HepG2 (cell line): ENCODE results near the gene ATP2A2.

ENCODE experiments used
- ARNT2 ChIP-seq: sonication (generic); formaldehyde crosslinking; IDR thresholded peaks from 2 replicates; pipeline ENCODE4 v1.8.0; 2022; ENCODE audit warnings: mild to moderate bottlenecking, low read depth, missing genetic modification reagents, moderate library complexity
- ATF7 ChIP-seq, 2 experiments: fragments of 450-650 bp in 1 of 2; sonication (generic) in 1 of 2; formaldehyde crosslinking in 1 of 2; IDR thresholded peaks; 2 replicates each; pipeline versions ENCODE4 v1.4.0 to v1.6.1; 2016 to 2020; ENCODE audit warnings: antibody characterized with exemption in 1 of 2, mild to moderate bottlenecking in 1 of 2, missing genetic modification reagents in 1 of 2
- EP300 ChIP-seq, 3 experiments: sonication (generic) in 1 of 3; formaldehyde crosslinking in 1 of 3; IDR thresholded peaks; 2 replicates each; pipeline versions ENCODE4 v1.5.1 to v1.6.1; 2011 to 2020; ENCODE audit warnings: low read depth in 2 of 3, low read length in 2 of 3, borderline replicate concordance in 1 of 3, improper control_type of control experiment in 1 of 3, mild to moderate bottlenecking in 1 of 3, missing genetic modification reagents in 1 of 3, moderate library complexity in 1 of 3
- HOXA5 ChIP-seq: sonication (generic); formaldehyde crosslinking; IDR thresholded peaks from 2 replicates; pipeline ENCODE4 v1.4.0; 2020; ENCODE audit warnings: missing genetic modification reagents
- NCOA2 ChIP-seq: sonication (generic); formaldehyde crosslinking; IDR thresholded peaks from 2 replicates; pipeline ENCODE4 v1.8.0; 2022; ENCODE audit warnings: inconsistent platforms
- SIN3A ChIP-seq: IDR thresholded peaks from 2 replicates; pipeline ENCODE4 v1.6.1; 2011; ENCODE audit warnings: low read depth, mild to moderate bottlenecking, control low read depth, low read length, borderline replicate concordance
- SP2 ChIP-seq: sonication (generic); formaldehyde crosslinking; IDR thresholded peaks from 2 replicates; pipeline ENCODE4 v1.5.1; 2020; ENCODE audit warnings: mild to moderate bottlenecking, missing genetic modification reagents
- ZNF644 ChIP-seq: IDR thresholded peaks from 2 replicates; pipeline ENCODE4 v1.6.1; 2016; ENCODE audit warnings: low read depth
- ZNF749 ChIP-seq: sonication (generic); formaldehyde crosslinking; IDR thresholded peaks from 2 replicates; pipeline ENCODE4 v1.8.0; 2022; ENCODE audit warnings: mild to moderate bottlenecking, missing genetic modification reagents, moderate library complexity, borderline replicate concordance
- TF ChIP-seq, protein P1 (sequence below): sonication (generic); formaldehyde crosslinking; IDR thresholded peaks from 2 replicates; pipeline ENCODE4 v1.5.0; 2020; ENCODE audit warnings: mild to moderate bottlenecking, missing genetic modification reagents, moderate library complexity

- TF ChIP-seq SIN3A (no peak), SP2 (CRISPR knock-in tag) (no peak), NCOA2 (CRISPR knock-in tag) (no peak), ZNF644 (CRISPR knock-in tag) (no peak), ARNT2 (no peak), EP300 (IDR thresholded peaks at IDR 0.05; ENCODE audit: low read depth in 2 of 2, low read length in 2 of 2) (no peak), EP300 (CRISPR knock-in tag; IDR thresholded peaks at IDR 0.05; ENCODE audit: borderline replicate concordance) (no peak), ZNF749 (no peak), HOXA5 (no peak), ATF7 (IDR thresholded peaks at IDR 0.05) (no peak), ATF7 (CRISPR knock-in tag; IDR thresholded peaks at IDR 0.05) (no peak)
- TF ChIP-seq, protein P1, sequence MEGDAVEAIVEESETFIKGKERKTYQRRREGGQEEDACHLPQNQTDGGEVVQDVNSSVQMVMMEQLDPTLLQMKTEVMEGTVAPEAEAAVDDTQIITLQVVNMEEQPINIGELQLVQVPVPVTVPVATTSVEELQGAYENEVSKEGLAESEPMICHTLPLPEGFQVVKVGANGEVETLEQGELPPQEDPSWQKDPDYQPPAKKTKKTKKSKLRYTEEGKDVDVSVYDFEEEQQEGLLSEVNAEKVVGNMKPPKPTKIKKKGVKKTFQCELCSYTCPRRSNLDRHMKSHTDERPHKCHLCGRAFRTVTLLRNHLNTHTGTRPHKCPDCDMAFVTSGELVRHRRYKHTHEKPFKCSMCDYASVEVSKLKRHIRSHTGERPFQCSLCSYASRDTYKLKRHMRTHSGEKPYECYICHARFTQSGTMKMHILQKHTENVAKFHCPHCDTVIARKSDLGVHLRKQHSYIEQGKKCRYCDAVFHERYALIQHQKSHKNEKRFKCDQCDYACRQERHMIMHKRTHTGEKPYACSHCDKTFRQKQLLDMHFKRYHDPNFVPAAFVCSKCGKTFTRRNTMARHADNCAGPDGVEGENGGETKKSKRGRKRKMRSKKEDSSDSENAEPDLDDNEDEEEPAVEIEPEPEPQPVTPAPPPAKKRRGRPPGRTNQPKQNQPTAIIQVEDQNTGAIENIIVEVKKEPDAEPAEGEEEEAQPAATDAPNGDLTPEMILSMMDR (CRISPR knock-in tag) = no peak
These were observed 45.7 kb upstream of the ATP2A2 start for GRCh38 chr12:110235383-110235782.
